SU-DHL-6 (cell line): ENCODE measurements around the gene ARFGEF2.

ENCODE experiments used
- H2AFZ ChIP-seq: fragments of 200-600 bp; sonication (generic); 2 replicates; pipeline ENCODE4 v1.6.1; 2014; ENCODE audit warnings: low read depth, mild to moderate bottlenecking, moderate library complexity, mixed read lengths, antibody characterized with exemption, low read length; ENCODE audit not compliant: severe bottlenecking
- H3F3A ChIP-seq: fragments of 200-600 bp; shearing (Covaris generic); 2 replicates; pipeline ENCODE4 v1.6.0; 2016; ENCODE audit warnings: antibody characterized with exemption, mild to moderate bottlenecking; ENCODE audit not compliant: insufficient read depth
- H3K27ac ChIP-seq: fragments of 200-600 bp; sonication (generic); 2 replicates; pipeline ENCODE4 v1.5.1; 2016; ENCODE audit warnings: low read depth, mild to moderate bottlenecking, low read length, moderate library complexity, mixed read lengths
- H3K27me3 ChIP-seq: fragments of 200-600 bp; sonication (generic), shearing (Covaris generic); 2 replicates; pipeline ENCODE4 v1.6.0; 2014; ENCODE audit warnings: mild to moderate bottlenecking, low read length
- H3K36me3 ChIP-seq: fragments of 200-600 bp; sonication (generic); 2 replicates; pipeline ENCODE4 v1.6.1; 2014; ENCODE audit warnings: mild to moderate bottlenecking, low read length, mixed read lengths
- H3K4me2 ChIP-seq: fragments of 300-600, 200-600 bp; shearing (Covaris generic), sonication (generic); 2 replicates; pipeline ENCODE4 v1.6.0; 2014; ENCODE audit warnings: low read length, low read depth, mild to moderate bottlenecking; ENCODE audit not compliant: poor library complexity, severe bottlenecking
- H3K4me3 ChIP-seq: fragments of 200-600 bp; sonication (generic); 2 replicates; pipeline ENCODE4 v1.5.1; 2014; ENCODE audit warnings: antibody characterized with exemption, low read length, mild to moderate bottlenecking, mixed read lengths; ENCODE audit not compliant: insufficient read depth, poor library complexity, severe bottlenecking
- H3K79me2 ChIP-seq: fragments of 200-600 bp; sonication (generic); 2 replicates; pipeline ENCODE4 v1.6.1; 2014; ENCODE audit warnings: mild to moderate bottlenecking, low read length, moderate library complexity; ENCODE audit not compliant: insufficient read depth
- H3K9ac ChIP-seq: fragments of 200-600 bp; sonication (generic); 2 replicates; pipeline ENCODE4 v1.7.0; 2014; ENCODE audit warnings: mild to moderate bottlenecking, low read length
- H3K9me2 ChIP-seq: fragments of 200-600 bp; sonication (generic); replicated peaks from 2 replicates; pipeline ENCODE4 v1.6.1; 2014; ENCODE audit warnings: low read length; ENCODE audit not compliant: insufficient read depth
- H3K9me3 ChIP-seq: fragments of 200-600 bp; sonication (generic); 2 replicates; pipeline ENCODE4 v1.6.1; 2014; ENCODE audit warnings: low read length, mixed read lengths; ENCODE audit not compliant: insufficient read depth
- H4K20me1 ChIP-seq: fragments of 200-600 bp; sonication (generic); 2 replicates; pipeline ENCODE4 v1.6.1; 2014; ENCODE audit warnings: low read depth, mild to moderate bottlenecking, antibody characterized with exemption, low read length, moderate library complexity, mixed read lengths
- CTCF ChIP-seq: fragments of 200-600 bp; sonication (generic); IDR thresholded peaks from one replicate; pipeline ENCODE4 v1.5.1; 2017; ENCODE audit warnings: antibody characterized with exemption, mild to moderate bottlenecking, low read length, moderate library complexity; ENCODE audit not compliant: insufficient read depth, poor library complexity, severe bottlenecking
- EZH2phosphoT487 ChIP-seq: fragments of 200-600 bp; sonication (generic), shearing (Covaris generic); conservative IDR thresholded peaks from 2 replicates; pipeline ENCODE4 v1.6.1; 2018; ENCODE audit warnings: mild to moderate bottlenecking, antibody characterized with exemption, low read length, moderate library complexity, mixed read lengths

ARFGEF2 gene

GRCh38 chr20:49032455-49032854 lies 110.9 kb downstream of the ARFGEF2 start:
- H3K79me2 ChIP-seq: no peaks in the 10 kb centered on the region
- H3K27ac ChIP-seq: no peak overlapping the region
- H3K9me2 ChIP-seq: no peaks in the 10 kb centered on the region
- TF ChIP-seq CTCF: no peak
- TF ChIP-seq EZH2phosphoT487: no peak
- peaks cover 3% of the 10 kb centered on the region; the same call in 1 of the 2 replicates for H3F3A ChIP-seq
- H3K4me3 ChIP-seq: no peak overlapping the region
- H2AFZ ChIP-seq: no peak overlapping the region
- H3K27me3 ChIP-seq: no peaks in the 10 kb centered on the region
- H4K20me1 ChIP-seq: no peaks in the 10 kb centered on the region
- peaks cover 11% of the 10 kb centered on the region; the same call in 1 of the 2 replicates for H3K36me3 ChIP-seq
- H3K9me3 ChIP-seq: no peaks in the 10 kb centered on the region
- H3K9ac ChIP-seq: no peak overlapping the region
- no peak overlapping the region for H3K4me2 ChIP-seq

GRCh38 chr20:49034070-49034732 lies 112.7 kb downstream of the ARFGEF2 start:
- H3K9me2 ChIP-seq: no peaks in the 10 kb centered on the region
- H3K9ac ChIP-seq: no peak overlapping the region
- peaks cover 13% of the 10 kb centered on the region; the same call in 1 of the 2 replicates for H3F3A ChIP-seq
- H3K79me2 ChIP-seq: no peaks in the 10 kb centered on the region
- H4K20me1 ChIP-seq: no peaks in the 10 kb centered on the region
- H3K27ac ChIP-seq: no peak overlapping the region
- no peak for TF ChIP-seq EZH2phosphoT487
- TF ChIP-seq CTCF: no peak
- no peaks in the 10 kb centered on the region for H3K9me3 ChIP-seq
- no peak overlapping the region for H2AFZ ChIP-seq
- no peak overlapping the region for H3K4me2 ChIP-seq
- H3K4me3 ChIP-seq: no peak overlapping the region
- no peaks in the 10 kb centered on the region for H3K27me3 ChIP-seq
- H3K36me3 ChIP-seq: peaks cover 8% of the 10 kb centered on the region; the same call in 1 of the 2 replicates

GRCh38 chr20:49037962-49038387 lies 116.5 kb downstream of the ARFGEF2 start:
- Histone ChIP-seq H3F3A (0 out of 2 replicates have a peak, but pooled peaks cover 10% of the 10 kb centered on the region), H3K27ac (peak overlapping the region; percentile 31; the same call in 1 of the 2 replicates), H3K27me3 (no peaks in the 10 kb centered on the region), H3K4me2 (peak overlapping the region; percentile 5), H3K79me2 (no peaks in the 10 kb centered on the region), H3K9ac (no peak overlapping the region), H2AFZ (no peak overlapping the region), H3K9me3 (no peaks in the 10 kb centered on the region), H4K20me1 (no peaks in the 10 kb centered on the region), H3K9me2 (no peaks in the 10 kb centered on the region), H3K4me3 (no peak overlapping the region), H3K36me3 (peaks cover 8% of the 10 kb centered on the region; the same call in 1 of the 2 replicates)
- TF ChIP-seq EZH2phosphoT487 (no peak), CTCF (no peak)
